Hepatocyte (in vitro differentiated cells): ENCODE measurements around the gene ZNF865. TPM values are rescaled to one million over a fixed set of nuclear protein-coding genes. Genes with fewer than 3 reads are reported as not detected.

Experiments
- DNase-seq: peaks from one replicate; pipeline ENCODE4 v3.0.0-alpha.2; 2016; ENCODE audit warnings: low spot score
- H2AFZ ChIP-seq: fragments of 200-600 bp; sonication (generic); 2 replicates; pipeline ENCODE4 v1.6.0; 2016; ENCODE audit warnings: antibody characterized with exemption, mild to moderate bottlenecking
- H3K27ac ChIP-seq: fragments of 200-600 bp; sonication (generic); 2 replicates; pipeline ENCODE4 v1.5.1; 2016; ENCODE audit warnings: mild to moderate bottlenecking
- H3K27me3 ChIP-seq: fragments of 200-600 bp; sonication (generic); 2 replicates; pipeline ENCODE4 v1.6.1; 2016
- H3K36me3 ChIP-seq: fragments of 200-600 bp; sonication (generic); replicated peaks from 2 replicates; pipeline ENCODE4 v1.5.1; 2016; ENCODE audit warnings: low read depth; ENCODE audit not compliant: insufficient read depth
- H3K4me1 ChIP-seq: fragments of 200-600 bp; sonication (generic); 2 replicates; pipeline ENCODE4 v1.5.1; 2016; ENCODE audit warnings: mild to moderate bottlenecking, moderate library complexity; ENCODE audit not compliant: insufficient read depth
- H3K4me2 ChIP-seq: fragments of 200-600 bp; sonication (generic); 2 replicates; pipeline ENCODE4 v1.6.0; 2016
- H3K4me3 ChIP-seq: fragments of 200-600 bp; sonication (generic); 2 replicates; pipeline ENCODE4 v1.5.1; 2016; ENCODE audit warnings: mild to moderate bottlenecking
- H3K79me2 ChIP-seq: fragments of 200-600 bp; sonication (generic); 2 replicates; pipeline ENCODE4 v1.6.0; 2017; ENCODE audit warnings: mild to moderate bottlenecking
- H3K9me2 ChIP-seq: fragments of 200-600 bp; sonication (generic); replicated peaks from 2 replicates; pipeline ENCODE4 v1.6.0; 2017; ENCODE audit warnings: mild to moderate bottlenecking; ENCODE audit not compliant: insufficient read depth
- H3K9me3 ChIP-seq: fragments of 200-600 bp; sonication (generic); 2 replicates; pipeline ENCODE4 v1.5.1; 2016; ENCODE audit warnings: low read depth, mild to moderate bottlenecking
- H4K20me1 ChIP-seq: fragments of 200-600 bp; sonication (generic); 2 replicates; pipeline ENCODE4 v1.6.0; 2016; ENCODE audit warnings: mild to moderate bottlenecking; ENCODE audit not compliant: insufficient read depth, poor library complexity, severe bottlenecking
- EZH2 ChIP-seq: fragments of 200-600 bp; sonication (generic); IDR thresholded peaks from 2 replicates; pipeline ENCODE4 v1.6.1; 2016; ENCODE audit warnings: antibody characterized with exemption, mild to moderate bottlenecking, borderline replicate concordance
- EZH2phosphoT487 ChIP-seq: fragments of 200-600 bp; sonication (generic); IDR thresholded peaks from one replicate; pipeline ENCODE4 v1.6.1; 2018; ENCODE audit warnings: antibody characterized with exemption, mild to moderate bottlenecking, low read depth, moderate library complexity; ENCODE audit not compliant: unreplicated experiment, severe bottlenecking
- WGBS: methylation state at CpG from one replicate; pipeline ENCODE4 v1.1.6; 2016; ENCODE audit warnings: low lambda C conversion rate; ENCODE audit errors: missing lambda C conversion rate; 5-methylcytosine and 5-hydroxymethylcytosine counted together
- polyA plus RNA-seq: library from polyadenylated mRNA; unstranded; fragments of >200 nt; fragmentation: Nextera tagmentation; extraction: Ambion mirVana; gene quantifications from 2 replicates; pipeline ENCODE4 v1.2.1, GENCODE V29; 2016
- total RNA-seq: library from RNA; depleted of rRNA; stranded (reverse); fragments of >200 nt; gene quantifications from 2 replicates; pipeline ENCODE4 v1.2.3, GENCODE V29; 2014
- TF ChIP-seq, protein P1 (sequence below): fragments of 200-600 bp; sonication (generic); IDR thresholded peaks from 2 replicates; pipeline ENCODE4 v1.5.1; 2016; ENCODE audit warnings: antibody characterized with exemption, mild to moderate bottlenecking; ENCODE audit not compliant: poor library complexity

Gene ZNF865
- total and polyA plus RNA-seq, 2 experiments from 2014 or later = 1.7 to 3.0 TPM

DNA sequence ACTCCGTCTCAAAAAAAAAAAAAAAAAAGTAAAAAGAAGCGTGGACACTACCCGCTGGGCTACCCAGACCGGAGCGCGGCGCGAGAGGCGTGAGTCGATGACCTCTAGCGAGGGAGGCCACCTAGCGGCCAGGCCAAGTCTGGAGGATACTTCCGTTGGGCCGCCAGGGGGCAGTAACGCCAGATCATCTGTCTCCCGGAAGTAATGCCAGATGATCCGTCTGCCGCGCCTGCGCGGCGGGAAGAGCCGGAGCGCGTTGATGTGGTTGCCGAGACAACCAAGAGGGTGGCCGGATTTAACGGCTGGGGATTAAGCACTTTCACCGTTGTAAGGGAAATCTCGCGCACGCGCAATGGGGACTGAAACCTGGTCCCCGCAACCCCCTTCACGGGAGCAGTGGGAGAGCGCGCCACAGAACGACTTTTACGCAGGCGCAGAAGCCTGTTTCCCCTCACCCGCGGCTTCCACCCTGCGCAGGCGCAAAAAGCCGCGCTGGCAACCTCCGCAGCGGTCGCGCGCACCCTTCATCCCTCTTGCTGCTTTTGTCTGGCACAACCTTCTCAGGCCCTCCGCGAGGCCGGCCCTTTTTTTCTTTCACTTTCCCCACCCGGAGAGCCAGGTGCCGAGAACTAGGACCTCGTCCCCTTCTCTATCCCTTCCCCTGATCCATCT is 48.3 kb downstream of the ZNF865 start:
- WGBS = under 1% methylated on average over 57 of the region's 57 CpGs
- TF ChIP-seq, protein P1, sequence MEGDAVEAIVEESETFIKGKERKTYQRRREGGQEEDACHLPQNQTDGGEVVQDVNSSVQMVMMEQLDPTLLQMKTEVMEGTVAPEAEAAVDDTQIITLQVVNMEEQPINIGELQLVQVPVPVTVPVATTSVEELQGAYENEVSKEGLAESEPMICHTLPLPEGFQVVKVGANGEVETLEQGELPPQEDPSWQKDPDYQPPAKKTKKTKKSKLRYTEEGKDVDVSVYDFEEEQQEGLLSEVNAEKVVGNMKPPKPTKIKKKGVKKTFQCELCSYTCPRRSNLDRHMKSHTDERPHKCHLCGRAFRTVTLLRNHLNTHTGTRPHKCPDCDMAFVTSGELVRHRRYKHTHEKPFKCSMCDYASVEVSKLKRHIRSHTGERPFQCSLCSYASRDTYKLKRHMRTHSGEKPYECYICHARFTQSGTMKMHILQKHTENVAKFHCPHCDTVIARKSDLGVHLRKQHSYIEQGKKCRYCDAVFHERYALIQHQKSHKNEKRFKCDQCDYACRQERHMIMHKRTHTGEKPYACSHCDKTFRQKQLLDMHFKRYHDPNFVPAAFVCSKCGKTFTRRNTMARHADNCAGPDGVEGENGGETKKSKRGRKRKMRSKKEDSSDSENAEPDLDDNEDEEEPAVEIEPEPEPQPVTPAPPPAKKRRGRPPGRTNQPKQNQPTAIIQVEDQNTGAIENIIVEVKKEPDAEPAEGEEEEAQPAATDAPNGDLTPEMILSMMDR = peak; percentile 100
- TF ChIP-seq EZH2phosphoT487 = no peak
- peaks cover 30% of the 10 kb centered on the region for H3K4me1 ChIP-seq
- H3K27ac ChIP-seq = peak overlapping the region; percentile 94
- no peaks in the 10 kb centered on the region for H3K27me3 ChIP-seq
- H3K9me3 ChIP-seq = no peaks in the 10 kb centered on the region
- H3K79me2 ChIP-seq = peaks cover 38% of the 10 kb centered on the region
- H2AFZ ChIP-seq = peak overlapping the region; percentile 19
- DNase-seq = peak; percentile 99
- peak overlapping the region; percentile 15 for H3K4me3 ChIP-seq
- H3K4me2 ChIP-seq = peak overlapping the region; percentile 68
- H3K9me2 ChIP-seq = no peaks in the 10 kb centered on the region
- H4K20me1 ChIP-seq = peaks cover 33% of the 10 kb centered on the region
- no peaks in the 10 kb centered on the region for H3K36me3 ChIP-seq

DNA sequence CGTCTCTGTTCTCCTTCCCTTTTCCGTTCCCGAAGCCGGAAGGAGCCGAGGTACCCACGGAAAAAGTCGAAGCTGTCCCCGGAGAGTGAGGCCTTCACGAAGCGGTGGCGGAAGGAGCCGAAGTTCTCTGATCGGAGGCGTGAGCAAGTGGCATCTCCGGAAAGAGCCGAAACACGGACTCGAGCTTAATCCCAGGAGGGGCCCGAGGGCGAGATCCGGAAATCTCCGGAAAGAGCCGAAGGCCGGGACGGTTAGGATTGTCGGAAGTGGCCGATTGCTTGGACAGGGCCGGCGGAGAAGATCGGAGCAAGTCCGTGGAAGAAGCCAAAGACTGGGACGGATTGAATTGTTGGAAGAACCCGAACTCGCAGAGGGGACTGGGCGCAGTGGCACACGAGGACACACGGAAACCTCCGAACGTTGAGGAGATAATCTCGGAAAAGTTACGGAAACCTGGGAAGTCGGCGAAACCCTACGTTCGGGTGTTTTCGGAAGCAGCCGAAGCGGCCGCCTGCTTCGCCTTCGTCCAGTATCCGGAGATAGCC is 48.9 kb downstream of the ZNF865 start:
- peak overlapping the region; percentile 70 for H3K4me2 ChIP-seq
- WGBS = 1% methylated on average over 52 of the region's 52 CpGs
- peak overlapping the region; percentile 94 for H3K27ac ChIP-seq
- H3K4me1 ChIP-seq = peaks cover 25% of the 10 kb centered on the region
- peaks cover 44% of the 10 kb centered on the region for H3K79me2 ChIP-seq
- no peaks in the 10 kb centered on the region for H3K27me3 ChIP-seq
- peak overlapping the region; percentile 18 for H3K4me3 ChIP-seq
- H3K36me3 ChIP-seq = no peaks in the 10 kb centered on the region
- no peaks in the 10 kb centered on the region for H3K9me2 ChIP-seq
- DNase-seq = peak; percentile 99
- H4K20me1 ChIP-seq = peaks cover 40% of the 10 kb centered on the region
- peak overlapping the region; percentile 19 for H2AFZ ChIP-seq
- H3K9me3 ChIP-seq = no peaks in the 10 kb centered on the region
- TF ChIP-seq, protein P1 = no peak
- TF ChIP-seq EZH2 = no peak
- no peak for TF ChIP-seq EZH2phosphoT487

DNA sequence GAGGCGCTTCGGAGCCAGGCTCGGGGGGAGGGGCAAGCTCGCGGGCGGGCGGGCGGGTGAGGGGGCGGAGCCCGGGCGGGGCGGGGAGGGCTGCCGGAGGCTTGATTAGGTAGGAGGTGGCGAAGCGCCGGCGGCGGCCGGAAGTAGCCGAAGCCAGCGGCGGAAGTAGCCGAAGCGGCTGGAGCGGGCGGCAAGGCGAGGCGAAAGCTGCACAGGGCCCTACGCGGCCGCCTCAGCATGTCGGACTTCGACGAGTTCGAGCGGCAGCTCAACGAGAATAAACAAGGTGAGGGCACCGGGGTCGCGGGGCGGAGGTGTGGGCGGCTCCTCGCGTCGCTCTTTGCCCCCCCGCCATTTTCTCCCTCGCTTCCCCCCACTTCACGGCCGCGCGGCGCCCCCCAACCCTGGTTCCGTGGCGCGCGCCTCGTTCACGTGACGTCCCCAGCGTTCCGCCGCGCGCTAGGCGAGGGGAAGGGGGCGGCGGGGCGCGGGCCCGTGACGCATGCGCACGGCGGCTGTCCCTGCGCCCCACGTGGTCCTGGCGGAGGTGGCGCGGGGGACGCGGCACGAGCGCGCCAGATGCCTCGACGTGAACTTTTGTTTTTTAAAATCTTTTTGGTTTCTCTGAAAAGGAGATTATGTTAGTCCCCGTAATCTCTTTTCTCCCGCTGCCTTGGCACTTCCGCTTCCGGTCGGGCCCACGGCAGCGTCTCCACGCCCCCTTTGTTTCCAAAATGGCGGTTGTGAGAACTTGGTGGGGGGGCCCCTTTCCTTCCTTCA is 49.6 kb downstream of the ZNF865 start, which contains the start of gene U2AF2:
TSS of gene U2AF2 (plus strand) at position 168 of the 780 bp plus-strand sequence. CDS start at position 238, 70 bp downstream.
- H4K20me1 ChIP-seq = peaks cover 46% of the 10 kb centered on the region
- no peaks in the 10 kb centered on the region for H3K27me3 ChIP-seq
- peak within 1 kb of the TSS; percentile 36 for H2AFZ ChIP-seq
- H3K4me2 ChIP-seq = peak within 1 kb of the TSS; percentile 94
- WGBS = 3% methylated on average over 33 of the region's 95 CpGs
- peaks cover 25% of the 10 kb centered on the region for H3K4me1 ChIP-seq
- H3K27ac ChIP-seq = peak within 1 kb of the TSS; percentile 94
- H3K36me3 ChIP-seq = no peaks in the 10 kb centered on the region
- no peaks in the 10 kb centered on the region for H3K9me2 ChIP-seq
- TF ChIP-seq EZH2 = no peak
- TF ChIP-seq, protein P1 = no peak
- no peak for TF ChIP-seq EZH2phosphoT487
- H3K4me3 ChIP-seq = peak within 1 kb of the TSS; percentile 54
- no peaks in the 10 kb centered on the region for H3K9me3 ChIP-seq
- H3K79me2 ChIP-seq = peaks cover 50% of the 10 kb centered on the region
- peak; percentile 97 for DNase-seq
